NB4 (cell line): ENCODE data around the gene N4BP2L2.

Source experiments
- DNase-seq: peaks from one replicate; pipeline ENCODE4 v3.0.0; 2010; ENCODE audit warnings: low read depth
- H3K4me3 ChIP-seq: one replicate; pipeline ENCODE4 v1.5.1; 2011; ENCODE audit warnings: mild to moderate bottlenecking, low read depth, low read length, moderate library complexity
- CTCF ChIP-seq: IDR thresholded peaks from one replicate; pipeline ENCODE4 v1.5.1; 2012; ENCODE audit warnings: low read depth, low read length
- MAX ChIP-seq: IDR thresholded peaks from 2 replicates; pipeline ENCODE4 v1.6.1; 2011; ENCODE audit warnings: low read depth, low read length
- MYC ChIP-seq: IDR thresholded peaks from 2 replicates; pipeline ENCODE4 v1.6.1; 2011; ENCODE audit warnings: low read depth, low read length
- POLR2A ChIP-seq: IDR thresholded peaks from 2 replicates; pipeline ENCODE4 v1.6.1; 2011; ENCODE audit warnings: mild to moderate bottlenecking; ENCODE audit not compliant: insufficient read length; ENCODE audit errors: extremely low read depth

Gene N4BP2L2

GRCh38 chr13:32501064-32501463, 37.5 kb downstream of the N4BP2L2 start:
- TF ChIP-seq POLR2A, result no peak
- TF ChIP-seq CTCF, result no peak
- no peak for TF ChIP-seq MAX
- no peak for TF ChIP-seq MYC
- H3K4me3 ChIP-seq, result no peak overlapping the region
- DNase-seq, result no peak

- no peak overlapping the region for H3K4me3 ChIP-seq
- TF ChIP-seq MAX, result no peak
- TF ChIP-seq MYC, result no peak
- no peak for TF ChIP-seq CTCF
- no peak for DNase-seq
These were observed 38.9 kb downstream of the N4BP2L2 start for GRCh38 chr13:32499538-32500210.

- TF ChIP-seq CTCF, result no peak
- TF ChIP-seq MYC, result no peak
- no peak for TF ChIP-seq MAX
- no peak for TF ChIP-seq POLR2A
- no peak overlapping the region for H3K4me3 ChIP-seq
- no peak for DNase-seq
These were observed 41.0 kb downstream of the N4BP2L2 start for GRCh38 chr13:32497589-32497988.

- TF ChIP-seq CTCF (no peak), MAX (no peak), POLR2A (no peak), MYC (no peak)
- no peak for DNase-seq
- no peak overlapping the region for H3K4me3 ChIP-seq
These were observed 41.9 kb downstream of the N4BP2L2 start for GRCh38 chr13:32496599-32497160.

GRCh38 chr13:32495841-32496240, 42.8 kb downstream of the N4BP2L2 start:
- no peak for DNase-seq
- H3K4me3 ChIP-seq, result no peak overlapping the region
- no peak for TF ChIP-seq MYC
- TF ChIP-seq CTCF, result no peak
- no peak for TF ChIP-seq MAX
- no peak for TF ChIP-seq POLR2A

- H3K4me3 ChIP-seq, result no peak overlapping the region
- TF ChIP-seq POLR2A, result no peak
- no peak for TF ChIP-seq MAX
- TF ChIP-seq MYC, result no peak
- no peak for TF ChIP-seq CTCF
- no peak for DNase-seq
These were observed 43.2 kb downstream of the N4BP2L2 start for GRCh38 chr13:32495429-32495828.
